GM06990 (cell line): ENCODE data around the gene NEB.
"Not testable (repeated sequence)": the region's sequence is repeated elsewhere in the genome, so short reads cannot be mapped to it uniquely, and the experiment has no call there.

Experiments used
- DNase-seq: peaks from one replicate; pipeline ENCODE4 v3.0.0-alpha.2; 2011; ENCODE audit not compliant: insufficient read length; ENCODE audit errors: extremely low read depth
- H3K27me3 ChIP-seq: replicated peaks from 2 replicates; pipeline ENCODE4 v1.6.0; 2011; ENCODE audit warnings: low read length; ENCODE audit not compliant: control insufficient read depth, insufficient read depth
- H3K36me3 ChIP-seq: 2 replicates; pipeline ENCODE4 v1.5.1; 2011; ENCODE audit warnings: low read length; ENCODE audit not compliant: control insufficient read depth, insufficient read depth
- H3K4me3 ChIP-seq: replicated peaks from 2 replicates; pipeline ENCODE4 v1.5.1; 2011; ENCODE audit warnings: low read depth, mild to moderate bottlenecking, control low read depth, low read length
- TF ChIP-seq, protein P1 (sequence below): IDR thresholded peaks from 2 replicates; pipeline ENCODE4 v1.5.1; 2011; ENCODE audit warnings: low read length, control low read depth, mild to moderate bottlenecking, inconsistent platforms; ENCODE audit not compliant: insufficient read depth, poor library complexity, severe bottlenecking

Gene NEB

DNA sequence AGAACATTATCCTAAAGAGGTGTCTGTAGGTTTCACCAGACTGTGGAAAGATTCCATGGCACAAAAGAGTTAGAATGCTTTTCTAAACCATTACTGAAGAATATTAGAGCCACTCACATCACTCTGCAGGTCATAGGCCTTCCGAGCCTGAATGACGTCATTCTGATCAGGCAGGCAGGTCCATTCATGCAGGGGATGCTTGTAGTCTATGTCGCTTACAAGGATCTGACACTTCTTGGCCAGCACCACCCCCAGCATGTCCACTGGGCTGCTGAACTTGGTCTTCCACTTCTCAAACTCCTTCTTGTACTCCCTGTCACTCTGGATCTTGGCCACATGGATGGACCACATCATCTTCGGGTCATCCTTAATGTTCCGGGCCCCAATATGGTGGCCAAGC, 120.1 kb downstream of the NEB start:
- TF ChIP-seq, protein P1, sequence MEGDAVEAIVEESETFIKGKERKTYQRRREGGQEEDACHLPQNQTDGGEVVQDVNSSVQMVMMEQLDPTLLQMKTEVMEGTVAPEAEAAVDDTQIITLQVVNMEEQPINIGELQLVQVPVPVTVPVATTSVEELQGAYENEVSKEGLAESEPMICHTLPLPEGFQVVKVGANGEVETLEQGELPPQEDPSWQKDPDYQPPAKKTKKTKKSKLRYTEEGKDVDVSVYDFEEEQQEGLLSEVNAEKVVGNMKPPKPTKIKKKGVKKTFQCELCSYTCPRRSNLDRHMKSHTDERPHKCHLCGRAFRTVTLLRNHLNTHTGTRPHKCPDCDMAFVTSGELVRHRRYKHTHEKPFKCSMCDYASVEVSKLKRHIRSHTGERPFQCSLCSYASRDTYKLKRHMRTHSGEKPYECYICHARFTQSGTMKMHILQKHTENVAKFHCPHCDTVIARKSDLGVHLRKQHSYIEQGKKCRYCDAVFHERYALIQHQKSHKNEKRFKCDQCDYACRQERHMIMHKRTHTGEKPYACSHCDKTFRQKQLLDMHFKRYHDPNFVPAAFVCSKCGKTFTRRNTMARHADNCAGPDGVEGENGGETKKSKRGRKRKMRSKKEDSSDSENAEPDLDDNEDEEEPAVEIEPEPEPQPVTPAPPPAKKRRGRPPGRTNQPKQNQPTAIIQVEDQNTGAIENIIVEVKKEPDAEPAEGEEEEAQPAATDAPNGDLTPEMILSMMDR, result no peak
- Histone ChIP-seq H3K36me3 (no peaks in the 10 kb centered on the region), H3K27me3 (no peaks in the 10 kb centered on the region), H3K4me3 (no peak overlapping the region)
- no peak for DNase-seq

DNA sequence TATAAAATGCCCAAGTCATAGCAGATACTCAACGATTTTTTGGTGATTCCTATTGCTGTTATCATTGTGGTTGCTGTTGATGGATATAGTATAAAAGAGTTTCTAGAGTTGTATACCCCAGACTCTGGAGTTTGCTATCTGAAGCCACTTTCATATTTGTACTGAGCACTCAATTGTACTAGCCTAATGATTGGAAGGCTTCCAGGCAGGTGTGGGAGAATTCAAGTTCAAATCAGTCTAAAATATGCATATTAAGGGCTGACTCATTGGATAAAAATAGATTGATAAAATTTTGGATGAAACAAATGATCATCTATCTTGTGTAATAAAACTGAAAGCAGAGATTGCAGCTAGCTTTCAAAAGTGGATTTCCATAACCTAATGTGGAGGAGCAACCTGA, 122.9 kb downstream of the NEB start:
- DNase-seq, result no peak
- Histone ChIP-seq H3K4me3 (no peak overlapping the region), H3K36me3 (no peaks in the 10 kb centered on the region), H3K27me3 (no peaks in the 10 kb centered on the region)
- TF ChIP-seq, protein P1, result no peak

DNA sequence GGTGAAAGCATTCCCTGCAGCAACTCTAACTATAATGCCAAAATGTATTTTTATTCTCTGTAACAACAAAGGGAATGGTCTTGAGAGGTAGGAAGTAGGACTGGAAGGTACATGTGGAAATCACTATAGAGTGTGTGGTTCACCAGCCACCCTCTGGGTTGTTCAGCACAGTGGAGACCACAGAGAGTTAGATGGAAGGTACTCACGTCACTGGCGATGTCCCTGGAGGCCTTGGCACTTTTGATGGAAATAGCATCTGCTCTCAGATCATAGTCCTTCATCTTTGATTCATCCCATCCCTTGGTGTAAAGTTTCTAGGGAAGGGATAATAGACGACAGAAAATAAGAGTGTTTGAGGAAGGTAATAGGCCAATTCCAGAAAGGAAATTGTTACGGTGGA, 124.0 kb downstream of the NEB start:
- Histone ChIP-seq H3K36me3 (no peaks in the 10 kb centered on the region), H3K27me3 (no peaks in the 10 kb centered on the region), H3K4me3 (no peak overlapping the region)
- no peak for DNase-seq
- TF ChIP-seq, protein P1, result no peak

DNA sequence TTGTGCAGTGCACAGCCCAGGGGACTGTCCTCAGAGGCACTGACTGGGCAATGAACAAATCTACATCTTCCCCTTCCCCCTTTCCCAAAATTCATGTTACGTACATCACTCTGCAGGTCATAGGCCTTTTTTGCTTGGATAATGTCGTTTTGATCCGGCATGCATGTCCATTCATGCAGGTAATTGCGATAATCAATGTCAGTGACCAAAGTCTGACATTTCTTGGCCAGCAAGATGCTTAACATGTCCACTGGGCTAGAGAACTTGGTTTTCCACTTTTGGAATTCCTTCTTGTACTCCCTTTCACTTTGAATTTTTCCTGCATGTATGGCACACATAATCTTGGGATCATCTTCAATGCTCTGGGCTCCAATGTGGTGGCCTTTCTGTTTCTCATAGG, 124.6 kb downstream of the NEB start:
- no peaks in the 10 kb centered on the region for H3K36me3 ChIP-seq
- H3K4me3 ChIP-seq, result no peak overlapping the region
- H3K27me3 ChIP-seq, result no peaks in the 10 kb centered on the region
- TF ChIP-seq, protein P1, result no peak
- no peak for DNase-seq

DNA sequence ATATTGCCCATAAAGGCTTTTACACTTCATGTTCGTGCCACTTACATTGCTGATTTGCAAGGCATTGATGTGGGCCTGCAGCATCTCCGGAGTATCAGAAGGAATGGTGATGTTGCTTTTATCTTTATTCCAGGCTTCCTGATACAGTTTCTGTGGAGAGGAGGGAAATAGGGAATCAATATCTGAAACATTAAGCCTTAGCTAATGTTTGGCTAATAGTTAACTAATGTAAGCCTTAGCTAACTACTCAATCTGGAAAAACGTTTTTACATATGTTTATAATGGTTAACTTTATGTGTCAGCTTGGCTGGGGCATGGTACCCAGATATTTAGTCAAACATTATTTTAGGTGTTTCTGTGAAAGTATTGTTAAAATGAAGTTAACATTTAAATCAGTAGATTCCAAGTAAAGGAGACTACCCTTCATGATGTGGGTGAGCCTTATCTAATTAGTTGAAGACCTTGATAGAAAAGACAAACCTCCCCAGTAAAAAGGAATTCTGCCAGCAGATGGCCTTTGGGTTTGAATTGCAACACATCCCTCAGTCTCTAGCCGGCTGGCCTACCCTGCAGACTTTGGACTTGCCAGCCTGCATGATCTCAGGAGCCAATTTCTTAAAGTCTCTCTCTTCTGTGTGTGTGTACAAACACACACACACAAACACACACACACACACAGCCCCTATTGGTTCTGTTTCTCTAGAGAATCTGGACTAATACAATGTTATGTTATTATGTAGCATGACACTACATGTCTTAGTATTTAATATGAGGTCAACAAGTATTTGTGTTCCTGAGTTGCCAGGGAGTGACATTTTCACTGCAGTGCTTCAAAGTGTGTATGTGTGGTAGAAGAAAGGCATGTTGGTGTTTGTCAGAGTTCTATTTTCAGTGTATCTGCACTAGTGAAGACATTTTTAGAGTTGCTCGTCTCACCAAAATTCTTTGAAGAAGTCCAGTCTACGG, 126.5 kb downstream of the NEB start:
- not testable (repeated sequence) for DNase-seq, H3K27me3 ChIP-seq, H3K4me3 ChIP-seq, H3K36me3 ChIP-seq

DNA sequence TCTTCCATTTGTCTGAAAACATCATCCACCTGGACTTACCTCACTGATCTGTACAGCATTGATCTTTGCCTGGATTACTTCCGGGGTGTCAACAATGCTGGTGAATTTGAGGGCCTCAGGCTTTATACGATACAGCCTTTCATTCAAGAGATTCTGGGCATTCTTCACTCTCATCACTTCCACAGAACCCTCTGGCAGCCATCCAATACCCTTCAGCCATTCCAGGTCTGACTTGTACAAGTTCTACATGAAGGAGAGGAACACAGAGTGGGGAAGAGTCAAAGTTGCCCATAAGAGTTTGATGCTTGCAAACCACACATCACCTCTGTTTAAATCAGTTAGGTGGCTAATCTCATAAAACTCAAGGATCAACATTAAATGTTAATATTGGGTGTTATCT, 130.7 kb downstream of the NEB start:
- not testable (repeated sequence) for H3K36me3 ChIP-seq, H3K4me3 ChIP-seq, H3K27me3 ChIP-seq, DNase-seq

DNA sequence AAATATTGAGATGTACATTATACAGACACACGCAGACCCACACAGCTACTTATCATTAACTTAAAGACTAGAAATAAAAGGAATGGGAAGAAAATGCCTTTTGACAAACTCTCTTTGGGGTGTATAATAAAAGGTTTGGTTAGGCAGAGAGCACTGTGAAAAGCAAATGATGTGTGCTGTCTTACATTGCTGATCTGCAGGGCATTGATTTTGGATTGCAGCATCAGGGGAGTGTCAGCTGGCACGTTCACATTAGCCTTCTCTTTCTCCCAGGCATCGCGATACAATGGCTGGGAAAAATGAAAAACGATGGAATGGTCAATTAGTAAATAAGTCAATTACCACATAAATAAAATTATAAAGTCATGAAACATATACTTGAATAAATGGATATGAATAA, 131.9 kb downstream of the NEB start:
- not testable (repeated sequence) for H3K4me3 ChIP-seq, DNase-seq, H3K36me3 ChIP-seq, H3K27me3 ChIP-seq

DNA sequence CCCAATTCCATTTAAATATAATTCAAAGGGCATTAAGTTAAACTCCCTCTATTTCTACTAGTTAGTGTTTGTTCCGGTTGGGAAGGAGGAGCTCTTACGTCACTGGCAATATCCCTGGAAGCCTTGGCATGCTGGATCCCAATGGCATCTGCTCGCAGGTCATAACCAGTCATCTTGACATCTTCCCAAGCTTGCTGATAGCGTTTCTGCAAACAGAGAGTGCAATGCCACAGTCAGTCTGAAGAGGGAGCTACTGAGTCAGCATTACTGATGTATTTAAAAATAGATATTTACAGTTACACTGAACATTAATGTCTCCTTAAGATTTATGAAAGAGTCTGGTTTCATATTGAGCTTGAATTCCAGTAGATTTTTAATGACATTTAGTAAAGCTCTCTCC, 132.5 kb downstream of the NEB start:
- DNase-seq, H3K36me3 ChIP-seq, H3K4me3 ChIP-seq, H3K27me3 ChIP-seq: not testable (repeated sequence)

DNA sequence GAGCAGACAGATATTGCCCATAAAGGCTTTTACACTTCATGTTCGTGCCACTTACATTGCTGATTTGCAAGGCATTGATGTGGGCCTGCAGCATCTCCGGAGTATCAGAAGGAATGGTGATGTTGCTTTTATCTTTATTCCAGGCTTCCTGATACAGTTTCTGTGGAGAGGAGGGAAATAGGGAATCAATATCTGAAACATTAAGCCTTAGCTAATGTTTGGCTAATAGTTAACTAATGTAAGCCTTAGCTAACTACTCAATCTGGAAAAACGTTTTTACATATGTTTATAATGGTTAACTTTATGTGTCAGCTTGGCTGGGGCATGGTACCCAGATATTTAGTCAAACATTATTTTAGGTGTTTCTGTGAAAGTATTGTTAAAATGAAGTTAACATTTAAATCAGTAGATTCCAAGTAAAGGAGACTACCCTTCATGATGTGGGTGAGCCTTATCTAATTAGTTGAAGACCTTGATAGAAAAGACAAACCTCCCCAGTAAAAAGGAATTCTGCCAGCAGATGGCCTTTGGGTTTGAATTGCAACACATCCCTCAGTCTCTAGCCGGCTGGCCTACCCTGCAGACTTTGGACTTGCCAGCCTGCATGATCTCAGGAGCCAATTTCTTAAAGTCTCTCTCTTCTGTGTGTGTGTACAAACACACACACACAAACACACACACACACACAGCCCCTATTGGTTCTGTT, 137.2 kb downstream of the NEB start:
- H3K27me3 ChIP-seq, H3K36me3 ChIP-seq, H3K4me3 ChIP-seq, DNase-seq: not testable (repeated sequence)

DNA sequence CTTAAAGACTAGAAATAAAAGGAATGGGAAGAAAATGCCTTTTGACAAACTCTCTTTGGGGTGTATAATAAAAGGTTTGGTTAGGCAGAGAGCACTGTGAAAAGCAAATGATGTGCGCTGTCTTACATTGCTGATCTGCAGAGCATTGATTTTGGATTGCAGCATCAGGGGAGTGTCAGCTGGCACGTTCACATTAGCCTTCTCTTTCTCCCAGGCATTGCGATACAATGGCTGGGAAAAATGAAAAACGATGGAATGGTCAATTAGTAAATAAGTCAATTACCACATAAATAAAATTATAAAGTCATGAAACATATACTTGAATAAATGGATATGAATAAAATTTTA, 142.4 kb downstream of the NEB start:
- not testable (repeated sequence) for DNase-seq, H3K4me3 ChIP-seq, H3K36me3 ChIP-seq

More for the DNA sequence above, 142.4 kb downstream of the NEB start:
- H3K27me3 ChIP-seq, result not testable (repeated sequence)
